Measurements from ENCODE around the gene GPRC5C. TPM values are rescaled to one million over a fixed set of nuclear protein-coding genes. Genes with fewer than 3 reads are reported as not detected.

The GPRC5C gene
- total RNA-seq, 4 donors from 2014 or later = 61.1 to 173 (median 107) TPM

DNA sequence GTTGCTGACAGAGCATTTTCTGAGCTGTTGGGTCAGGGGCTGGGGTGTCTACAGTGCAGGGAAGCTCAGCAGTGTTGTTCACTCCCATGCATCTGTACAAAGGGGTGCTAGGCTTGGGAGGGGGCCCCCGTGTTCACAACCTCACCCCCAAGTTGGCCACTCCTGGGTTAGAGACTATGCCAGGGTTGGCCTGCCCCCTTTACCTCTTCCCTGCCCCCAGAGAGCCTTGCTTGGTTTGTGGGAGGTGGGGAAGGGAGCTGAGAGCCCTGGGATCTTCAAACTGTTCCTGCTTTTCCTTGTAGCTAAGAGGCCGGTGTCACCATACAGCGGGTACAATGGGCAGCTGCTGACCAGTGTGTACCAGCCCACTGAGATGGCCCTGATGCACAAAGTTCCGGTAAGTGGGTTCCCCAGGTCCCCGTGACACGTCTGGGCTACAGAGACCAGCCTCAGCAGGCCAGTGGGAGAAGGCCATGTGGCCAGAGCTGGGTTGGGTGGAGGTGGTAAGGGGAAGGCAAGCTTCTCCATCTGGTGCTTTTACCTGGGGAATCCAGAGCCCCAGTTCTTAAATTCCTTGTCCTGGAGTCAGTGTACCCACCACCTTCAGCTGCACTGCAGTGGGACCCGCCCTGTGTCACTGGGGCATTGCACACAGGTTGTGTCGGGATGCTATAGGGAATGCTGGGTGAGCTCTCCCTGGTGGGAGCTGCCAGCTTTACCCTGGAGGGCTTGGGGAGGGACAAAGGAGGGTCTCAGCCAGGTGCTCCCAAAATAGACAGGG is 11.8 kb downstream of the GPRC5C start:
- Histone ChIP-seq H3K27ac (peak overlapping the region; percentile 66 to 92 (median 86)), H3K4me1 (peaks cover 7 to 27% (median 13%) of the 10 kb centered on the region in 4 donors), H3K9me3 (no peaks in the 10 kb centered on the region), H3K36me3 (peaks cover 0 to 20% (median 0%) of the 10 kb centered on the region in 3 donors), H3K4me3 (peak overlapping the region in 3 of 4 donors; percentile 24 to 36 (median 31)), H3K27me3 (no peaks in the 10 kb centered on the region)
- DNase-seq = no peak
- TF ChIP-seq POLR2A (IDR thresholded peaks at IDR 0.05) = no peak
- TF ChIP-seq, protein P1, sequence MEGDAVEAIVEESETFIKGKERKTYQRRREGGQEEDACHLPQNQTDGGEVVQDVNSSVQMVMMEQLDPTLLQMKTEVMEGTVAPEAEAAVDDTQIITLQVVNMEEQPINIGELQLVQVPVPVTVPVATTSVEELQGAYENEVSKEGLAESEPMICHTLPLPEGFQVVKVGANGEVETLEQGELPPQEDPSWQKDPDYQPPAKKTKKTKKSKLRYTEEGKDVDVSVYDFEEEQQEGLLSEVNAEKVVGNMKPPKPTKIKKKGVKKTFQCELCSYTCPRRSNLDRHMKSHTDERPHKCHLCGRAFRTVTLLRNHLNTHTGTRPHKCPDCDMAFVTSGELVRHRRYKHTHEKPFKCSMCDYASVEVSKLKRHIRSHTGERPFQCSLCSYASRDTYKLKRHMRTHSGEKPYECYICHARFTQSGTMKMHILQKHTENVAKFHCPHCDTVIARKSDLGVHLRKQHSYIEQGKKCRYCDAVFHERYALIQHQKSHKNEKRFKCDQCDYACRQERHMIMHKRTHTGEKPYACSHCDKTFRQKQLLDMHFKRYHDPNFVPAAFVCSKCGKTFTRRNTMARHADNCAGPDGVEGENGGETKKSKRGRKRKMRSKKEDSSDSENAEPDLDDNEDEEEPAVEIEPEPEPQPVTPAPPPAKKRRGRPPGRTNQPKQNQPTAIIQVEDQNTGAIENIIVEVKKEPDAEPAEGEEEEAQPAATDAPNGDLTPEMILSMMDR (IDR thresholded peaks at IDR 0.05) = peak in 1 of 6 experiments; percentile 1

DNA sequence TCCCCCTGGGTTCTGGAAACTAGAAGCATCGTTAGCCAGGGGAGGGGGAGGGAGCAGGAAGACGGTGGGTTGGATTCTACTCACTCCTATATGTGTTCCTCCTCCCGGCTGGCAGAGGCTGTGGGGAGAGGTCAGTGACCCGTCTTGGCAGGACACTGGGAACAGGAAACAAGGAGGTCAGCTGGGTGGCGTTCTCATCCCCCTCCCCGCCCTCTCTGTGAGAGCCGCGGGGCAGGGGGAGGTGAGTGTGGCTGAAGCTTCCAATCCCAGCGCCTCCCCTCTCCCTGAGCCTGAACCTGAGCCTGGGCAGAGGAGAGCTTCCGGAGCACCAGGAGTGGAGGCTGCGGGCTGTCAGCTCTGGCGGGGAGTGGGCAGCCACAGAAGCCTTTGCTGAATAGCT is 12.5 kb downstream of the GPRC5C start:
- H3K4me1 ChIP-seq = peaks cover 7 to 27% (median 13%) of the 10 kb centered on the region in 4 donors
- peaks cover 0 to 20% (median 0%) of the 10 kb centered on the region in 3 donors for H3K36me3 ChIP-seq
- H3K27ac ChIP-seq = peak overlapping the region in 3 of 4 donors; percentile 83 to 92 (median 90)
- H3K27me3 ChIP-seq = no peaks in the 10 kb centered on the region
- no peak for TF ChIP-seq POLR2A (IDR thresholded peaks at IDR 0.05)
- TF ChIP-seq, protein P1 (IDR thresholded peaks at IDR 0.05) = no peak
- no peak overlapping the region for H3K4me3 ChIP-seq
- peak in 1 of 3 donors; percentile 70 for DNase-seq
- H3K9me3 ChIP-seq = no peaks in the 10 kb centered on the region

DNA sequence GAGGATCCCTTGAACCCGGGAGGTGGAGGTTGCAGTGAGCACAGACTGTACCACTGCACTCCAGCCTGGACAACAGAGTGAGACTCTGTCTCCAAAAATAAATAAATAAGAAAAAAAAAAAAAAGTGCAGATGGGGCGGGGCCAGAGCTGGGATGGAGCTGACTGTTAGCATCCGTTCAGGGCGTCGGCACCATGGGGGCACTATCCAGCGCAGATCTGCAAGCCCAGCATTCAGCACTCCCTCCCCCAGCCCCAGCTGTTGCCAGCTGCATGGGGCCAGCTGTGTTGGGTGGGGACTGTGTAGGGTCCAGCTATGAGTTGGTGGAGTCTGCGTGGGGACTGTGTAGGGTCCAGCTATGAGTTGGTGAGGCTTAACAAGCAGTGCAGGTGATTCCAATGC is 13.3 kb downstream of the GPRC5C start:
- Histone ChIP-seq H3K36me3 (peaks cover 0 to 18% (median 0%) of the 10 kb centered on the region in 3 donors), H3K4me1 (peaks cover 7 to 27% (median 13%) of the 10 kb centered on the region in 4 donors), H3K9me3 (no peaks in the 10 kb centered on the region), H3K27me3 (no peaks in the 10 kb centered on the region), H3K27ac (peak overlapping the region in 2 of 4 donors; percentile 83 to 90), H3K4me3 (no peak overlapping the region)
- TF ChIP-seq, protein P1 (IDR thresholded peaks at IDR 0.05) = no peak
- no peak for TF ChIP-seq POLR2A (IDR thresholded peaks at IDR 0.05)
- DNase-seq = no peak

DNA sequence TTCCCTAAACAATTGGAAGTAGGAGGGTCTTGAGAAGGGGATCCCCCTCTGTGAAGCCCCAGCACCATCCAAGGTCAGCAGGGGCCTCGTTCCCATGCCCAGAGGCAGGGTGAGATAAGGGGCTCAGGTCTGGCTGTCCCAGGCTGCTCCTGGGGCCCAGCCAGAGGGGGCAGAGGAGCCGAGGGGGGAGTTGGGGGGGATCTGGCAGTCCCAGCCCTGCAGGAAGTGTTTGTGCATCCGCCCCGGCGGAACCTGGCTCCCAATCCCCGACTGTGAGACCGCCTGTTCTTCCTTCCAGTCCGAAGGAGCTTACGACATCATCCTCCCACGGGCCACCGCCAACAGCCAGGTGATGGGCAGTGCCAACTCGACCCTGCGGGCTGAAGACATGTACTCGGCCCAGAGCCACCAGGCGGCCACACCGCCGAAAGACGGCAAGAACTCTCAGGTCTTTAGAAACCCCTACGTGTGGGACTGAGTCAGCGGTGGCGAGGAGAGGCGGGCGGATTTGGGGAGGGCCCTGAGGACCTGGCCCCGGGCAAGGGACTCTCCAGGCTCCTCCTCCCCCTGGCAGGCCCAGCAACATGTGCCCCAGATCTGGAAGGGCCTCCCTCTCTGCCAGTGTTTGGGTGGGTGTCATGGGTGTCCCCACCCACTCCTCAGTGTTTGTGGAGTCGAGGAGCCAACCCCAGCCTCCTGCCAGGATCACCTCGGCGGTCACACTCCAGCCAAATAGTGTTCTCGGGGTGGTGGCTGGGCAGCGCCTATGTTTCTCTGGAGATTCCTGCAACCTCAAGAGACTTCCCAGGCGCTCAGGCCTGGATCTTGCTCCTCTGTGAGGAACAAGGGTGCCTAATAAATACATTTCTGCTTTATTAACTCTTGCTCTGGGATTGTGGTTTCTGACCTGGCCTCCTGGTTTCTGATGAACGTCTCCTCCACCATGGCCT is 14.9 kb downstream of the GPRC5C start:
- no peak for DNase-seq
- Histone ChIP-seq H3K9me3 (no peaks in the 10 kb centered on the region), H3K4me1 (peaks cover 7 to 28% (median 13%) of the 10 kb centered on the region in 4 donors), H3K27me3 (no peaks in the 10 kb centered on the region), H3K27ac (peak overlapping the region in 2 of 4 donors; percentile 2 to 47), H3K36me3 (peaks cover 0 to 9% (median 0%) of the 10 kb centered on the region in 3 donors), H3K4me3 (no peak overlapping the region)
- no peak for TF ChIP-seq POLR2A (IDR thresholded peaks at IDR 0.05)
- TF ChIP-seq, protein P1 (IDR thresholded peaks at IDR 0.05) = no peak

DNA sequence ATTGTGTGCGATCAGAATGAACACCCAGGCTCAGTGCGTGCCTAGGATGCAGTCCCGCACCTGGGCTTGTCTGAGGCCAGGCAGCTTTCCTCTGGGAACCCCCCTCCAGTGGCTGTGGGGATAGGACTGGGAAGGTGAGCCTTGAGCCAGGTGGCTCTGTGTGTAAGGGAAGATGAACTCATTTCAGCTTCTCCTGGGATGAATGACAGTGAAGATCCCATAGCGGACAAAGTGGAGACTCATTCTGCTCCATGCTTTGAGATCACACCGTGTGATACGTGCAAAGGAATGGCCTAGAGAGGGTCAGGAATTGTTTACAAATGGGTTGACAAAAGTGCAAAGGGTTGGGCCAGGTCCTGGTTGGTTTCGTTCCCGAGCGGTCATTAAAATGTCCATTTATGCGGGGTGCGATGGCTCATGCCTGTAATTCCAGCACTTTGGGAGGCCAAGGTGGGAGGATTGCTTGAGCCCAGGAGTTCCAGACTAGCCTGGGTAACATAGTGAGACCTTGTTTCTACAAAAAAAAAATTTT is 15.8 kb downstream of the GPRC5C start:
- Histone ChIP-seq H3K27ac (no peak overlapping the region), H3K27me3 (no peaks in the 10 kb centered on the region), H3K9me3 (no peaks in the 10 kb centered on the region), H3K4me3 (no peak overlapping the region), H3K36me3 (peaks cover 0 to 9% (median 0%) of the 10 kb centered on the region in 3 donors), H3K4me1 (peaks cover 7 to 30% (median 13%) of the 10 kb centered on the region in 4 donors)
- no peak for DNase-seq
- TF ChIP-seq, protein P1 (IDR thresholded peaks at IDR 0.05) = no peak
- no peak for TF ChIP-seq POLR2A (IDR thresholded peaks at IDR 0.05)
